PFSK-1 (cell line): ENCODE results near the gene IRGQ. TPM values are rescaled to one million over a fixed set of nuclear protein-coding genes. Genes with fewer than 3 reads are reported as not detected.

Source experiments
- FOXP2 ChIP-seq: optimal IDR thresholded peaks from 2 replicates; pipeline ENCODE3; 2011; ENCODE audit warnings: borderline replicate concordance, control low read depth, inconsistent platforms; ENCODE audit not compliant: insufficient read depth; ENCODE audit errors: extremely low read length, extremely low read depth
- POLR2AphosphoS5 ChIP-seq: IDR thresholded peaks from 2 replicates; pipeline ENCODE4 v1.6.1; 2012; ENCODE audit warnings: low read depth, mild to moderate bottlenecking, control low read depth, low read length, moderate library complexity
- REST ChIP-seq, 2 experiments: IDR thresholded peaks; 2 replicates each; pipeline versions ENCODE4 v1.6.1 to v1.8.0; 2011 to 2012; ENCODE audit warnings: low read depth in 2 of 2, low read length in 2 of 2, control low read depth in 1 of 2, inconsistent platforms in 1 of 2, mild to moderate bottlenecking in 1 of 2, moderate library complexity in 1 of 2; ENCODE audit not compliant: insufficient read depth in 1 of 2
- SIN3A ChIP-seq: IDR thresholded peaks from 2 replicates; pipeline ENCODE4 v1.6.1; 2012; ENCODE audit warnings: mild to moderate bottlenecking, low read length, moderate library complexity, borderline replicate concordance; ENCODE audit not compliant: insufficient read depth
- TAF1 ChIP-seq: IDR thresholded peaks from 2 replicates; pipeline ENCODE4 v1.6.1; 2012; ENCODE audit warnings: low read length, control low read depth, borderline replicate concordance; ENCODE audit not compliant: insufficient read depth
- polyA plus RNA-seq: library from polyadenylated mRNA; unstranded; fragments of >200 nt; gene quantifications from one replicate; pipeline ENCODE4 v1.2.1, GENCODE V29; 2012; ENCODE audit warnings: low read depth, missing spikeins; ENCODE audit not compliant: insufficient read length

Gene IRGQ
- polyA plus RNA-seq: 3.6 TPM

- TF ChIP-seq TAF1: no peak; the same call in 1 of the 2 replicates
- peak; percentile 52; the same call in 1 of the 2 replicates for TF ChIP-seq POLR2AphosphoS5
- TF ChIP-seq FOXP2: peak; percentile 36
- no peak for TF ChIP-seq REST (IDR thresholded peaks at IDR 0.05; ENCODE audit: insufficient read depth in 1 of 2, low read depth in 2 of 2, low read length in 2 of 2)
- TF ChIP-seq SIN3A: peak; percentile 79; the same call in 1 of the 2 replicates
These were observed at the start of gene IRGQ, which contains the start of gene ZNF576 for GRCh38 chr19:43595999-43596841. Gene IRGQ, minus strand, starts transcription at chr19:43596134. Its CDS starts 796 bp downstream, at chr19:43595338. Gene ZNF576, plus strand, starts transcription at chr19:43596595. Its CDS starts 514 bp downstream, at chr19:43597109.

GRCh38 chr19:43644181-43644580 is 48.2 kb upstream of the IRGQ start:
- TF ChIP-seq POLR2AphosphoS5 (no peak), REST (IDR thresholded peaks at IDR 0.05; ENCODE audit: insufficient read depth in 1 of 2, low read depth in 2 of 2, low read length in 2 of 2) (no peak), SIN3A (no peak), TAF1 (no peak), FOXP2 (no peak)

GRCh38 chr19:43643326-43643725 is 47.4 kb upstream of the IRGQ start:
- TF ChIP-seq REST (IDR thresholded peaks at IDR 0.05; ENCODE audit: insufficient read depth in 1 of 2, low read depth in 2 of 2, low read length in 2 of 2): no peak
- TF ChIP-seq TAF1: no peak
- TF ChIP-seq POLR2AphosphoS5: no peak
- no peak for TF ChIP-seq SIN3A
- no peak for TF ChIP-seq FOXP2

- TF ChIP-seq REST (IDR thresholded peaks at IDR 0.05; ENCODE audit: insufficient read depth in 1 of 2, low read depth in 2 of 2, low read length in 2 of 2) (no peak), POLR2AphosphoS5 (no peak)
These were observed 46.6 kb upstream of the IRGQ start for GRCh38 chr19:43642531-43642930.
